Heart left ventricle (tissue), 13 donors: ENCODE data around the gene TRDN.

Source experiments
- POLR2A ChIP-seq, 2 donors: fragments of 450-650 bp; IDR thresholded peaks; one replicate each; pipeline ENCODE4 v1.6.1; 2017; ENCODE audit warnings: antibody characterized with exemption in 2 of 2, mild to moderate bottlenecking in 2 of 2, moderate library complexity in 2 of 2
- TF ChIP-seq, protein P1 (sequence below), 12 donors: fragments of 200-600 bp; sonication (generic) in 4 of 12; IDR thresholded peaks; one replicate each; pipeline versions ENCODE4 v1.5.0 to v1.8.0; 2018 to 2022; ENCODE audit warnings: antibody characterized with exemption in 12 of 12, mild to moderate bottlenecking in 5 of 12
- donor health status: ischemic (EF 13 %, LVEDD 7.1; RV severe dilation, severe dysfunction).
- donor health status: DM: no; HTN: yes; CAD: no.
- donor health status: DM: no; HTN: no; CAD: no.
- donor health status: ischemic (EF 25% LVEDD 6.9; RV normal size, moderate dysfunction).
- donor health status: ischemic (EF 25% LVEDD 5.7; RV mildly dilated, moderate dysfunction).
- donor health status: ischemic (EF 35%, LVEDD 5.7; RV mildly dilated, moderate dysfunction).
- donor health status: nonischemic (EF 11% LVEDD 7.7; RV severe dilation, severe dysfunction).
- donor health status: DM: yes; HTN: yes; CAD: no.
- donor health status: PGD.
- donor health status: ischemic (EF 29% LVEDD 5.4; RV normal size, mild dysfunction).
- donor health status: nonischemic (EF 23%, LVEDD 6.1; RV moderate dilation, normal function).

DNA sequence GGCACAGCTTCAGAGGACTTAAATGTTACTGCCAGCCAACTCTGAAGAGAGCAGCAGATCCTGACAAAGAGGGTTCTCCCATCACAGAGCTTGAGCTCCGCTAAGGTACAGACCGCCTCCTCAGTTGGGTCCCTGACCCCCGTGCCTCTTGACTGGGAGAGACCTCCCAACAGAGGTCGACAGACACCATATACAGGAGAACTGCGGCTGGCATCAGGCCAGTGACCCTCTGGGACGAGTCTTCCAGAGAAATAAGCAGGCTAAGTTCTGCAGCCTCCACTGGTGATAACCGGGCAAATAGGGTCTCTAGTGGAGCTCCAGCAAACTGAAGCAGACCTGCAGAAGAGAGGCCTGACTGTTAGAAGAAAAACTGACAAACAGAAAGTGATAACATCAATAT is 453.8 kb downstream of the TRDN start:
- TF ChIP-seq, protein P1, sequence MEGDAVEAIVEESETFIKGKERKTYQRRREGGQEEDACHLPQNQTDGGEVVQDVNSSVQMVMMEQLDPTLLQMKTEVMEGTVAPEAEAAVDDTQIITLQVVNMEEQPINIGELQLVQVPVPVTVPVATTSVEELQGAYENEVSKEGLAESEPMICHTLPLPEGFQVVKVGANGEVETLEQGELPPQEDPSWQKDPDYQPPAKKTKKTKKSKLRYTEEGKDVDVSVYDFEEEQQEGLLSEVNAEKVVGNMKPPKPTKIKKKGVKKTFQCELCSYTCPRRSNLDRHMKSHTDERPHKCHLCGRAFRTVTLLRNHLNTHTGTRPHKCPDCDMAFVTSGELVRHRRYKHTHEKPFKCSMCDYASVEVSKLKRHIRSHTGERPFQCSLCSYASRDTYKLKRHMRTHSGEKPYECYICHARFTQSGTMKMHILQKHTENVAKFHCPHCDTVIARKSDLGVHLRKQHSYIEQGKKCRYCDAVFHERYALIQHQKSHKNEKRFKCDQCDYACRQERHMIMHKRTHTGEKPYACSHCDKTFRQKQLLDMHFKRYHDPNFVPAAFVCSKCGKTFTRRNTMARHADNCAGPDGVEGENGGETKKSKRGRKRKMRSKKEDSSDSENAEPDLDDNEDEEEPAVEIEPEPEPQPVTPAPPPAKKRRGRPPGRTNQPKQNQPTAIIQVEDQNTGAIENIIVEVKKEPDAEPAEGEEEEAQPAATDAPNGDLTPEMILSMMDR (IDR thresholded peaks at IDR 0.05): no peak
- no peak for TF ChIP-seq POLR2A (IDR thresholded peaks at IDR 0.05)
